GM23338 (cell line): ENCODE results near the gene PELI3. TPM values are rescaled to one million over a fixed set of nuclear protein-coding genes. Genes with fewer than 3 reads are reported as not detected.

Source experiments
- ATAC-seq: fragments of 200-7000 bp; cut with Tn5 transposase; 3 replicates; pipeline ENCODE4 v1.9.1; 2020
- DNase-seq: peaks from one replicate; pipeline ENCODE4 v3.0.0-alpha.2; 2015; ENCODE audit warnings: low spot score
- H2AFZ ChIP-seq: fragments of 200-600 bp; sonication (generic); 2 replicates; pipeline ENCODE4 v1.8.0; 2016; ENCODE audit warnings: antibody characterized with exemption, mild to moderate bottlenecking, moderate library complexity
- H3F3A ChIP-seq: fragments of 200-600 bp; sonication (generic); replicated peaks from 2 replicates; pipeline ENCODE4 v1.8.0; 2017; ENCODE audit warnings: antibody characterized with exemption, mixed run types, low read depth
- H3K27ac ChIP-seq: fragments of 200-600 bp; sonication (generic); 2 replicates; pipeline ENCODE4 v1.6.1; 2016; ENCODE audit warnings: low read depth
- H3K27me3 ChIP-seq: fragments of 200-600 bp; sonication (generic); 2 replicates; pipeline ENCODE4 v1.8.0; 2016; ENCODE audit warnings: mild to moderate bottlenecking, mixed run types, moderate library complexity; ENCODE audit not compliant: insufficient read depth
- H3K36me3 ChIP-seq: fragments of 200-600 bp; sonication (generic); 2 replicates; pipeline ENCODE4 v1.8.0; 2016; ENCODE audit warnings: mild to moderate bottlenecking; ENCODE audit not compliant: insufficient read depth
- H3K4me1 ChIP-seq: fragments of 200-600 bp; sonication (generic); 2 replicates; pipeline ENCODE4 v1.8.0; 2016; ENCODE audit warnings: mild to moderate bottlenecking, moderate library complexity; ENCODE audit not compliant: insufficient read depth
- H3K4me2 ChIP-seq: fragments of 200-600 bp; sonication (generic); 2 replicates; pipeline ENCODE4 v1.7.1; 2017; ENCODE audit warnings: mixed run types
- H3K4me3 ChIP-seq: fragments of 200-600 bp; sonication (generic); 2 replicates; pipeline ENCODE4 v1.6.1; 2016; ENCODE audit warnings: mixed run types
- H3K79me2 ChIP-seq: fragments of 200-600 bp; sonication (generic); replicated peaks from 2 replicates; pipeline ENCODE4 v1.8.0; 2017; ENCODE audit warnings: mild to moderate bottlenecking; ENCODE audit not compliant: insufficient read depth
- H3K9me2 ChIP-seq: fragments of 200-600 bp; sonication (generic); 2 replicates; pipeline ENCODE4 v1.8.0; 2017; ENCODE audit not compliant: insufficient read depth
- H4K20me1 ChIP-seq: fragments of 200-600 bp; sonication (generic); replicated peaks from 2 replicates; pipeline ENCODE4 v1.8.0; 2017; ENCODE audit warnings: mild to moderate bottlenecking; ENCODE audit not compliant: insufficient read depth
- H3K27ac Mint-ChIP-seq: 2 replicates; pipeline ENCODE4 v1.8.0; 2020; ENCODE audit warnings: inconsistent platforms, mild to moderate bottlenecking, moderate library complexity, mixed read lengths
- H3K27me3 Mint-ChIP-seq: 3 replicates; pipeline ENCODE4 v1.8.0; 2022; ENCODE audit warnings: low read depth, mild to moderate bottlenecking, moderate library complexity, mixed read lengths, inconsistent platforms; ENCODE audit not compliant: insufficient read depth, poor library complexity
- H3K36me3 Mint-ChIP-seq: 3 replicates; pipeline ENCODE4 v1.8.0; 2021; ENCODE audit warnings: low read depth, mild to moderate bottlenecking, inconsistent platforms, moderate library complexity, mixed read lengths
- H3K4me1 Mint-ChIP-seq: 3 replicates; pipeline ENCODE4 v1.8.0; 2020; ENCODE audit warnings: mild to moderate bottlenecking, inconsistent platforms, mixed read lengths
- H3K4me3 Mint-ChIP-seq: 3 replicates; pipeline ENCODE4 v1.8.0; 2021; ENCODE audit warnings: moderate library complexity, mild to moderate bottlenecking, inconsistent platforms, mixed read lengths
- H3K9me3 Mint-ChIP-seq: 3 replicates; pipeline ENCODE4 v1.8.0; 2020; ENCODE audit warnings: moderate library complexity, mild to moderate bottlenecking, inconsistent platforms, mixed read lengths
- CREB1 ChIP-seq: fragments of 250-450 bp; sonication (Bioruptor Pico); IDR thresholded peaks from 2 replicates; pipeline ENCODE4 v1.5.0; 2020; ENCODE audit warnings: low read depth, mild to moderate bottlenecking, moderate library complexity
- EZH2 ChIP-seq: fragments of 200-600 bp; sonication (generic); IDR thresholded peaks from one replicate; pipeline ENCODE4 v1.8.0; 2017; ENCODE audit warnings: antibody characterized with exemption, mild to moderate bottlenecking, low read depth; ENCODE audit not compliant: unreplicated experiment
- EZH2phosphoT487 ChIP-seq: fragments of 200-600 bp; sonication (generic); IDR thresholded peaks from one replicate; pipeline ENCODE4 v1.8.1; 2018; ENCODE audit warnings: antibody characterized with exemption; ENCODE audit not compliant: unreplicated experiment
- JUNB ChIP-seq: IDR thresholded peaks from one replicate; pipeline ENCODE4 v1.6.1; 2016; ENCODE audit warnings: antibody characterized with exemption; ENCODE audit not compliant: unreplicated experiment
- NANOG ChIP-seq: IDR thresholded peaks from 2 replicates; pipeline ENCODE4 v1.6.1; 2016; ENCODE audit warnings: antibody characterized with exemption, borderline replicate concordance
- STAT1 ChIP-seq: IDR thresholded peaks from one replicate; pipeline ENCODE4 v1.6.1; 2016; ENCODE audit warnings: antibody characterized with exemption; ENCODE audit not compliant: unreplicated experiment
- ZNF114 ChIP-seq: fragments of 250-450 bp; sonication (Bioruptor Pico); IDR thresholded peaks from 2 replicates; pipeline ENCODE4 v1.5.0; 2020; ENCODE audit warnings: mild to moderate bottlenecking, moderate library complexity
- polyA plus RNA-seq: library from polyadenylated mRNA; unstranded; fragments of >200 nt; fragmentation: Nextera tagmentation; extraction: Ambion mirVana; gene quantifications from 2 replicates; pipeline ENCODE4 v1.2.1, GENCODE V29; 2016
- total RNA-seq: library from RNA; depleted of rRNA; stranded (reverse); fragments of >200 nt; shearing (Covaris generic); gene quantifications from 2 replicates; pipeline ENCODE4 v1.2.3, GENCODE V29; 2014
- TF ChIP-seq, protein P1 (sequence below), 2 experiments: fragments of 200-600 bp in 1 of 2; sonication (generic) in 1 of 2; conservative IDR thresholded peaks; 2 replicates each; pipeline versions ENCODE4 v1.5.1 to v1.6.1; 2016 to 2017; ENCODE audit warnings: antibody characterized with exemption in 2 of 2, low read depth in 2 of 2, mild to moderate bottlenecking in 2 of 2, moderate library complexity in 1 of 2
- TF ChIP-seq, protein P2 (sequence below): IDR thresholded peaks from 2 replicates; pipeline ENCODE4 v1.6.1; 2016; ENCODE audit warnings: antibody characterized with exemption
- TF ChIP-seq, protein P3 (sequence below): IDR thresholded peaks from one replicate; pipeline ENCODE4 v1.6.1; 2018; ENCODE audit warnings: antibody characterized with exemption; ENCODE audit not compliant: unreplicated experiment
- TF ChIP-seq, protein P4 (sequence below): fragments of 250-450 bp; sonication (Bioruptor Pico); IDR thresholded peaks from 2 replicates; pipeline ENCODE4 v1.5.0; 2020; ENCODE audit warnings: mild to moderate bottlenecking, moderate library complexity

PELI3 gene
- total and polyA plus RNA-seq, 2 experiments from 2014 or later: 2.8 to 9.1 TPM

DNA sequence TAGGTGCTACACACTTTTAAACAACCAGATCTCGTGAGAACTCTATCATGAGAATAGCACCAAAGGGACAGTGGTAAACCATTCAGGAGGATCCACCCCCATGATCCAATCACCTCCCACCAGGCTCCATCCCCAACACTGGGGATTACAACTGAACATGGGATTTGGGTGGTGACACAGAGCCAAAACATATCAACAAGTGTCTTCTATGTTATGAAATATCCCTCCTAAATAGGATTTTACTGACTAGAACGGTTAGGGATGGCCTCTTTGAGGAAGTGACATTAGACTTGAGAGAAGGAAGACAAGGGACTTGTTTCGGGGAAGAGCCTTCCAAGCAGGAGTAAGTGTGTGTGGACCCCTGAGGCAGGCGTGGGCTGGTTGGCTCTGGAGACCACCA, 16.1 kb upstream of the PELI3 start (continued):
- TF ChIP-seq, protein P1, sequence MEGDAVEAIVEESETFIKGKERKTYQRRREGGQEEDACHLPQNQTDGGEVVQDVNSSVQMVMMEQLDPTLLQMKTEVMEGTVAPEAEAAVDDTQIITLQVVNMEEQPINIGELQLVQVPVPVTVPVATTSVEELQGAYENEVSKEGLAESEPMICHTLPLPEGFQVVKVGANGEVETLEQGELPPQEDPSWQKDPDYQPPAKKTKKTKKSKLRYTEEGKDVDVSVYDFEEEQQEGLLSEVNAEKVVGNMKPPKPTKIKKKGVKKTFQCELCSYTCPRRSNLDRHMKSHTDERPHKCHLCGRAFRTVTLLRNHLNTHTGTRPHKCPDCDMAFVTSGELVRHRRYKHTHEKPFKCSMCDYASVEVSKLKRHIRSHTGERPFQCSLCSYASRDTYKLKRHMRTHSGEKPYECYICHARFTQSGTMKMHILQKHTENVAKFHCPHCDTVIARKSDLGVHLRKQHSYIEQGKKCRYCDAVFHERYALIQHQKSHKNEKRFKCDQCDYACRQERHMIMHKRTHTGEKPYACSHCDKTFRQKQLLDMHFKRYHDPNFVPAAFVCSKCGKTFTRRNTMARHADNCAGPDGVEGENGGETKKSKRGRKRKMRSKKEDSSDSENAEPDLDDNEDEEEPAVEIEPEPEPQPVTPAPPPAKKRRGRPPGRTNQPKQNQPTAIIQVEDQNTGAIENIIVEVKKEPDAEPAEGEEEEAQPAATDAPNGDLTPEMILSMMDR (conservative IDR thresholded peaks at IDR 0.05; ENCODE audit: low read depth in 2 of 2): no peak
- TF ChIP-seq JUNB (no peak), EZH2phosphoT487 (no peak), STAT1 (no peak), ZNF114 (no peak), EZH2 (no peak)
- TF ChIP-seq, protein P2, sequence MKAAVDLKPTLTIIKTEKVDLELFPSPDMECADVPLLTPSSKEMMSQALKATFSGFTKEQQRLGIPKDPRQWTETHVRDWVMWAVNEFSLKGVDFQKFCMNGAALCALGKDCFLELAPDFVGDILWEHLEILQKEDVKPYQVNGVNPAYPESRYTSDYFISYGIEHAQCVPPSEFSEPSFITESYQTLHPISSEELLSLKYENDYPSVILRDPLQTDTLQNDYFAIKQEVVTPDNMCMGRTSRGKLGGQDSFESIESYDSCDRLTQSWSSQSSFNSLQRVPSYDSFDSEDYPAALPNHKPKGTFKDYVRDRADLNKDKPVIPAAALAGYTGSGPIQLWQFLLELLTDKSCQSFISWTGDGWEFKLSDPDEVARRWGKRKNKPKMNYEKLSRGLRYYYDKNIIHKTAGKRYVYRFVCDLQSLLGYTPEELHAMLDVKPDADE: no peak
- TF ChIP-seq, protein P3, sequence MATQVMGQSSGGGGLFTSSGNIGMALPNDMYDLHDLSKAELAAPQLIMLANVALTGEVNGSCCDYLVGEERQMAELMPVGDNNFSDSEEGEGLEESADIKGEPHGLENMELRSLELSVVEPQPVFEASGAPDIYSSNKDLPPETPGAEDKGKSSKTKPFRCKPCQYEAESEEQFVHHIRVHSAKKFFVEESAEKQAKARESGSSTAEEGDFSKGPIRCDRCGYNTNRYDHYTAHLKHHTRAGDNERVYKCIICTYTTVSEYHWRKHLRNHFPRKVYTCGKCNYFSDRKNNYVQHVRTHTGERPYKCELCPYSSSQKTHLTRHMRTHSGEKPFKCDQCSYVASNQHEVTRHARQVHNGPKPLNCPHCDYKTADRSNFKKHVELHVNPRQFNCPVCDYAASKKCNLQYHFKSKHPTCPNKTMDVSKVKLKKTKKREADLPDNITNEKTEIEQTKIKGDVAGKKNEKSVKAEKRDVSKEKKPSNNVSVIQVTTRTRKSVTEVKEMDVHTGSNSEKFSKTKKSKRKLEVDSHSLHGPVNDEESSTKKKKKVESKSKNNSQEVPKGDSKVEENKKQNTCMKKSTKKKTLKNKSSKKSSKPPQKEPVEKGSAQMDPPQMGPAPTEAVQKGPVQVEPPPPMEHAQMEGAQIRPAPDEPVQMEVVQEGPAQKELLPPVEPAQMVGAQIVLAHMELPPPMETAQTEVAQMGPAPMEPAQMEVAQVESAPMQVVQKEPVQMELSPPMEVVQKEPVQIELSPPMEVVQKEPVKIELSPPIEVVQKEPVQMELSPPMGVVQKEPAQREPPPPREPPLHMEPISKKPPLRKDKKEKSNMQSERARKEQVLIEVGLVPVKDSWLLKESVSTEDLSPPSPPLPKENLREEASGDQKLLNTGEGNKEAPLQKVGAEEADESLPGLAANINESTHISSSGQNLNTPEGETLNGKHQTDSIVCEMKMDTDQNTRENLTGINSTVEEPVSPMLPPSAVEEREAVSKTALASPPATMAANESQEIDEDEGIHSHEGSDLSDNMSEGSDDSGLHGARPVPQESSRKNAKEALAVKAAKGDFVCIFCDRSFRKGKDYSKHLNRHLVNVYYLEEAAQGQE: no peak

DNA sequence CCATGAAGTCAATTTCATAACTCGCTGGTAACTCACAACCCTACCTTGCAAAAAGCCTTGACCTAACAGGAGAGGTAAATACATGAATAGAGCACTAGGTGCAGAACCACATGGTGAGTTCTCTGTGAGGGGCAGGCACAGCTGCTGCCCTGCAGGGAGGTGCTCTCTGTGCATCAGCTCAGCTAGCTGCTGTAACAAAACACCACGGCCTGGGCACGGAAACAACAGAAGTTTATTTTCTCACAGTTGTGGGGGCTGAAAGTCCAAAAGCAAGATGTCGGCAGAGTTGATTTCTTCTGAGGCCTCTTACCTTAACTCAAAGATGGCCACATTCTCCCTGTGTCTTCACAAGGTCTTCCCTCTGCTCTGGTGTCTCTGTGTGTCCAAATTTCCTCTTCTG, 15.0 kb upstream of the PELI3 start:
- H3K36me3 ChIP-seq: no peaks in the 10 kb centered on the region
- Mint-ChIP-seq H3K9me3 (no peaks in the 10 kb centered on the region; the same call in 2 of the 3 replicates), H3K27ac (no peak overlapping the region), H3K4me3 (no peak overlapping the region; the same call in 2 of the 3 replicates), H3K36me3 (no peaks in the 10 kb centered on the region; the same call in 2 of the 3 replicates), H3K4me1 (peaks cover 20% of the 10 kb centered on the region), H3K27me3 (peaks cover 13% of the 10 kb centered on the region)
- DNase-seq (no peak), ATAC-seq (no peak)
- TF ChIP-seq, protein P2: no peak
- TF ChIP-seq, protein P4, sequence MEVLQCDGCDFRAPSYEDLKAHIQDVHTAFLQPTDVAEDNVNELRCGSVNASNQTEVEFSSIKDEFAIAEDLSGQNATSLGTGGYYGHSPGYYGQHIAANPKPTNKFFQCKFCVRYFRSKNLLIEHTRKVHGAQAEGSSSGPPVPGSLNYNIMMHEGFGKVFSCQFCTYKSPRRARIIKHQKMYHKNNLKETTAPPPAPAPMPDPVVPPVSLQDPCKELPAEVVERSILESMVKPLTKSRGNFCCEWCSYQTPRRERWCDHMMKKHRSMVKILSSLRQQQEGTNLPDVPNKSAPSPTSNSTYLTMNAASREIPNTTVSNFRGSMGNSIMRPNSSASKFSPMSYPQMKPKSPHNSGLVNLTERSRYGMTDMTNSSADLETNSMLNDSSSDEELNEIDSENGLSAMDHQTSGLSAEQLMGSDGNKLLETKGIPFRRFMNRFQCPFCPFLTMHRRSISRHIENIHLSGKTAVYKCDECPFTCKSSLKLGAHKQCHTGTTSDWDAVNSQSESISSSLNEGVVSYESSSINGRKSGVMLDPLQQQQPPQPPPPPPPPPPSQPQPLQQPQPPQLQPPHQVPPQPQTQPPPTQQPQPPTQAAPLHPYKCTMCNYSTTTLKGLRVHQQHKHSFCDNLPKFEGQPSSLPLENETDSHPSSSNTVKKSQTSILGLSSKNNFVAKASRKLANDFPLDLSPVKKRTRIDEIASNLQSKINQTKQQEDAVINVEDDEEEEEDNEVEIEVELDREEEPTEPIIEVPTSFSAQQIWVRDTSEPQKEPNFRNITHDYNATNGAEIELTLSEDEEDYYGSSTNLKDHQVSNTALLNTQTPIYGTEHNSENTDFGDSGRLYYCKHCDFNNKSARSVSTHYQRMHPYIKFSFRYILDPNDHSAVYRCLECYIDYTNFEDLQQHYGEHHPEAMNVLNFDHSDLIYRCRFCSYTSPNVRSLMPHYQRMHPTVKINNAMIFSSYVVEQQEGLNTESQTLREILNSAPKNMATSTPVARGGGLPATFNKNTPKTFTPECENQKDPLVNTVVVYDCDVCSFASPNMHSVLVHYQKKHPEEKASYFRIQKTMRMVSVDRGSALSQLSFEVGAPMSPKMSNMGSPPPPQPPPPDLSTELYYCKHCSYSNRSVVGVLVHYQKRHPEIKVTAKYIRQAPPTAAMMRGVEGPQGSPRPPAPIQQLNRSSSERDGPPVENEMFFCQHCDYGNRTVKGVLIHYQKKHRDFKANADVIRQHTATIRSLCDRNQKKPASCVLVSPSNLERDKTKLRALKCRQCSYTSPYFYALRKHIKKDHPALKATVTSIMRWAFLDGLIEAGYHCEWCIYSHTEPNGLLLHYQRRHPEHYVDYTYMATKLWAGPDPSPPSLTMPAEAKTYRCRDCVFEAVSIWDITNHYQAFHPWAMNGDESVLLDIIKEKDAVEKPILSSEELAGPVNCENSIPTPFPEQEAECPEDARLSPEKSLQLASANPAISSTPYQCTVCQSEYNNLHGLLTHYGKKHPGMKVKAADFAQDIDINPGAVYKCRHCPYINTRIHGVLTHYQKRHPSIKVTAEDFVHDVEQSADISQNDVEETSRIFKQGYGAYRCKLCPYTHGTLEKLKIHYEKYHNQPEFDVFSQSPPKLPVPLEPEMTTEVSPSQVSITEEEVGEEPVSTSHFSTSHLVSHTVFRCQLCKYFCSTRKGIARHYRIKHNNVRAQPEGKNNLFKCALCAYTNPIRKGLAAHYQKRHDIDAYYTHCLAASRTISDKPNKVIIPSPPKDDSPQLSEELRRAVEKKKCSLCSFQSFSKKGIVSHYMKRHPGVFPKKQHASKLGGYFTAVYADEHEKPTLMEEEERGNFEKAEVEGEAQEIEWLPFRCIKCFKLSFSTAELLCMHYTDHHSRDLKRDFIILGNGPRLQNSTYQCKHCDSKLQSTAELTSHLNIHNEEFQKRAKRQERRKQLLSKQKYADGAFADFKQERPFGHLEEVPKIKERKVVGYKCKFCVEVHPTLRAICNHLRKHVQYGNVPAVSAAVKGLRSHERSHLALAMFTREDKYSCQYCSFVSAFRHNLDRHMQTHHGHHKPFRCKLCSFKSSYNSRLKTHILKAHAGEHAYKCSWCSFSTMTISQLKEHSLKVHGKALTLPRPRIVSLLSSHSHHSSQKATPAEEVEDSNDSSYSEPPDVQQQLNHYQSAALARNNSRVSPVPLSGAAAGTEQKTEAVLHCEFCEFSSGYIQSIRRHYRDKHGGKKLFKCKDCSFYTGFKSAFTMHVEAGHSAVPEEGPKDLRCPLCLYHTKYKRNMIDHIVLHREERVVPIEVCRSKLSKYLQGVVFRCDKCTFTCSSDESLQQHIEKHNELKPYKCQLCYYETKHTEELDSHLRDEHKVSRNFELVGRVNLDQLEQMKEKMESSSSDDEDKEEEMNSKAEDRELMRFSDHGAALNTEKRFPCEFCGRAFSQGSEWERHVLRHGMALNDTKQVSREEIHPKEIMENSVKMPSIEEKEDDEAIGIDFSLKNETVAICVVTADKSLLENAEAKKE (CRISPR knock-in tag): no peak
- TF ChIP-seq EZH2phosphoT487: no peak
- no peak for TF ChIP-seq CREB1 (CRISPR knock-in tag)
- no peak for TF ChIP-seq EZH2
- no peak for TF ChIP-seq STAT1
- TF ChIP-seq NANOG: no peak
- H3K4me1 ChIP-seq: no peaks in the 10 kb centered on the region; the same call in none of the 2 replicates
- H3K4me2 ChIP-seq: no peak overlapping the region
- no peak overlapping the region for H2AFZ ChIP-seq
- no peaks in the 10 kb centered on the region for H3K27me3 ChIP-seq
- no peak overlapping the region for H3K4me3 ChIP-seq
- no peaks in the 10 kb centered on the region for H4K20me1 ChIP-seq
- no peak overlapping the region for H3K27ac ChIP-seq
- no peaks in the 10 kb centered on the region for H3F3A ChIP-seq
- H3K79me2 ChIP-seq: no peaks in the 10 kb centered on the region
- no peaks in the 10 kb centered on the region for H3K9me2 ChIP-seq
